Measurements from ENCODE around the gene CEP97. TPM values are rescaled to one million over a fixed set of nuclear protein-coding genes. Genes with fewer than 3 reads are reported as not detected.
"Not testable (repeated sequence)": the region's sequence is repeated elsewhere in the genome, so short reads cannot be mapped to it uniquely, and the experiment has no call there.

Gene CEP97
- total RNA-seq, 2 donors from 2014 or later: 5.5 to 7.1 TPM

DNA sequence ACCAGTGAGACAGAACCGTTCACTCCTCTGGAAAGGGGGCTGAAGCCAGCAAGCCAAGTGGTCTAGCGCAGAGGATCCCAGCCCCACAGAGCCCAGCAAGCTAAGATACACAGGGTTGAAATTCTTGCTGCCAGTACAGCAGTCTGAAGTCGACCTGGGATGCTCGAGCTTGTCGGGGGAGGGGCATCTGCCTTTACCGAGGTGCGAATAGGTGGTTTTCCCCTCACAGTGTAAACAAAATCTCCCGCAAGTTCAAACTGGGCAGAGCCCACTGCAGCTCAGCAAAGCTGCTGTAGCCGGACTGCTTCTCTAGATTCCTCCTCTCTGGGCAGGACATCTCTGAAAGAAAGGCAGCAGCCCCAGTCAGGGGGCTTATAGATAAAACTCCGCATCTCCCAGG lies 11.4 kb downstream of the CEP97 start:
- Histone ChIP-seq H3K27ac (no peak overlapping the region), H3K36me3 (no peaks in the 10 kb centered on the region), H3K27me3 (no peaks in the 10 kb centered on the region), H3K9ac (ENCODE audit: low read depth in 2 of 2, low read length in 2 of 2) (no peak overlapping the region), H3K4me1 (no peaks in the 10 kb centered on the region), H3K4me3 (no peak overlapping the region), H3K9me3 (no peaks in the 10 kb centered on the region)
- TF ChIP-seq, protein P1, sequence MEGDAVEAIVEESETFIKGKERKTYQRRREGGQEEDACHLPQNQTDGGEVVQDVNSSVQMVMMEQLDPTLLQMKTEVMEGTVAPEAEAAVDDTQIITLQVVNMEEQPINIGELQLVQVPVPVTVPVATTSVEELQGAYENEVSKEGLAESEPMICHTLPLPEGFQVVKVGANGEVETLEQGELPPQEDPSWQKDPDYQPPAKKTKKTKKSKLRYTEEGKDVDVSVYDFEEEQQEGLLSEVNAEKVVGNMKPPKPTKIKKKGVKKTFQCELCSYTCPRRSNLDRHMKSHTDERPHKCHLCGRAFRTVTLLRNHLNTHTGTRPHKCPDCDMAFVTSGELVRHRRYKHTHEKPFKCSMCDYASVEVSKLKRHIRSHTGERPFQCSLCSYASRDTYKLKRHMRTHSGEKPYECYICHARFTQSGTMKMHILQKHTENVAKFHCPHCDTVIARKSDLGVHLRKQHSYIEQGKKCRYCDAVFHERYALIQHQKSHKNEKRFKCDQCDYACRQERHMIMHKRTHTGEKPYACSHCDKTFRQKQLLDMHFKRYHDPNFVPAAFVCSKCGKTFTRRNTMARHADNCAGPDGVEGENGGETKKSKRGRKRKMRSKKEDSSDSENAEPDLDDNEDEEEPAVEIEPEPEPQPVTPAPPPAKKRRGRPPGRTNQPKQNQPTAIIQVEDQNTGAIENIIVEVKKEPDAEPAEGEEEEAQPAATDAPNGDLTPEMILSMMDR (IDR thresholded peaks at IDR 0.05): no peak
- intact Hi-C loops (cut with DNase I): no loop called here
- DNase-seq: no peak

DNA sequence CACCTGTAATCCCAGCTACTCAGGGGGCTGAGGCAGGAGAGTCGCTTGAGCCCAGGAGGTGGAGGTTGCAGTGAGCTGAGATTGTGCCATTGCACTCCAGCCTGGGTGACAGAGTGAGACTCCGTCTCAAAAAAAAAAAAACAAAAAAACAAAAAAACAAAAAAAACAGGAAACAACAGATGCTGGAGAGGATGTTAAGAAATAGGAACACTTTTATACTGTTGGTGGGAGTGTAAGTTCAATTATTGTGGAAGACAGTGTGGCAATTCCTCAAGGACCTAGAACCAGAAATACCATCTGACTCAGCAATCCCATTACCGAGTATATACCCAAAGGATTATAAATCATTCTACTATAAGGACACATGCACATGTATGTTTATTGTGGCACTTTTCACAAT lies 17.5 kb downstream of the CEP97 start:
- H3K9me3 ChIP-seq; H3K27me3 ChIP-seq; H3K4me3 ChIP-seq; H3K9ac ChIP-seq (ENCODE audit: low read depth in 2 of 2, low read length in 2 of 2); H3K36me3 ChIP-seq; DNase-seq; H3K27ac ChIP-seq; intact Hi-C loops (cut with DNase I); H3K4me1 ChIP-seq: not testable (repeated sequence)

DNA sequence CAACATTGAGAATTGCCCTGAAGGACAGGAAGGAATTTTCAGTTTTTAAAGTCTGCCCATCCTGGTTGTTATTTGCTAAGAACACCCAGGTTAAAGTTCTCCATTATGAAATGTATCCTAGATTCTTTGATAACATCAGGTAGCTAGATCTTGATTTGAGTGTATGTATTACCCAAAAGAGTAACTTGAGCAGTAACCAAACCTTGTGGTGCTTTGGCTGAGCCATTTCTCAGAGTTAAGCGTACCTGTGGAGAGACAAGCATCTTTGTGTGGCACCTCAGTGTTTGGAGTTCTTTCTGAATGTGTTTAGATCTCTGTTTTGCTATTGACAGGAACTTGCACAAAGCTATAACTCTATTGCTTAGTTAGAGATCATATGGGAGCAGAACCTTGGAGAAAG lies 20.4 kb downstream of the CEP97 start:
- Histone ChIP-seq H3K36me3 (no peaks in the 10 kb centered on the region), H3K27me3 (no peaks in the 10 kb centered on the region), H3K9ac (ENCODE audit: low read depth in 2 of 2, low read length in 2 of 2) (no peak overlapping the region), H3K4me1 (no peaks in the 10 kb centered on the region), H3K9me3 (no peaks in the 10 kb centered on the region), H3K27ac (no peak overlapping the region), H3K4me3 (no peak overlapping the region)
- TF ChIP-seq, protein P1 (IDR thresholded peaks at IDR 0.05): no peak
- intact Hi-C loops (cut with DNase I): no loop called here
- no peak for DNase-seq

DNA sequence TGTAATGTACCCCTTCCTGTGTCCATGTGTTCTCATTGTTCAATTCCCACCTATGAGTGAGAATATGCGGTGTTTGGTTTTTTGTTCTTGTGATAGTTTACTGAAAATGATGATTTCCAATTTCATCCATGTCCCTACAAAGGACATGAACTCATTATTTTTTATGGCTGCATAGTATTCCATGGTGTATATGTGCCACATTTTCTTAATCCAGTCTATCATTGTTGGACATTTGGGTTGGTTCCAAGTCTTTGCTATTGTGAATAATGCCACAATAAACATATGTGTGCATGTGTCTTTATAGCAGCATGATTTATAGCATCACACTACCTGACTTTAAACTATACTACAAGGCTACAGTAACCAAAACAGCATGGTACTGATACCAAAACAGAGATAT lies 21.5 kb downstream of the CEP97 start:
- intact Hi-C loops (cut with DNase I); H3K27ac ChIP-seq: not testable (repeated sequence)

DNA sequence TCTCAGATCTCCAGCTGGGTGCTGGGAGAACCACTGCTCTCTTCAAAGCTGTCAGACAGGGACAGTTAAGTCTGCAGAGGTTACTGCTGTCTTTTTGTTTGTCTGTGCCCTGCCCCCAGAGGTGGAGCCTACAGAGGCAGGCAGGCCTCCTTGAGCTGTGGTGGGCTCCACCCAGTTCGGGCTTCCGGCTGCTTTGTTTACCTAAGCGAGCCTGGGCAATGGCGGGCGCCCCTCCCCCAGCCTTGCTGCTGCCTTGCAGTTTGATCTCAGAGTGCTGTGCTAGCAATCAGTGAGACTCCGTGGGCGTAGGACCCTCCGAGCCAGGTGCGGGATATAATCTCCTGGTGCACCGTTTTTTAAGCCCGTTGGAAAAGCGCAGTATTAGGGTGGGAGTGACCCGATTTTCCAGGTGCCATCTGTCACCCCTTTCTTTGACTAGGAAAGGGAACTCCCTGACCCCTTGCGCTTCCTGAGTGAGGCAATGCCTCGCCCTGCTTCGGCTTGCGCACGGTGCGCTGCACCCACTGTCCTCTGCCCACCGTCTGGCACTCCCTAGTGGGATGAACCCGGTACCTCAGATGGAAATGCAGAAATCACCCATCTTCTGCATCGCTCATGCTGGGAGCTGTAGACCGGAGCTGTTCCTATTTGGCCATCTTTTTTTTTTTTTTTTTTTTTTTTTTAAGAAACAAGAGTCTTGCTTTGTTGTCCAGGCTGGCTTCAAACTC lies 29.1 kb downstream of the CEP97 start:
- DNase-seq; H3K27me3 ChIP-seq; H3K9ac ChIP-seq (ENCODE audit: low read depth in 2 of 2, low read length in 2 of 2); H3K4me3 ChIP-seq; intact Hi-C loops (cut with DNase I); H3K27ac ChIP-seq; H3K36me3 ChIP-seq; H3K9me3 ChIP-seq; H3K4me1 ChIP-seq: not testable (repeated sequence)

More for the DNA sequence above, 21.5 kb downstream of the CEP97 start:
- H3K36me3 ChIP-seq; DNase-seq; H3K4me3 ChIP-seq; H3K9ac ChIP-seq (ENCODE audit: low read depth in 2 of 2, low read length in 2 of 2); H3K9me3 ChIP-seq; H3K27me3 ChIP-seq; H3K4me1 ChIP-seq: not testable (repeated sequence)

DNA sequence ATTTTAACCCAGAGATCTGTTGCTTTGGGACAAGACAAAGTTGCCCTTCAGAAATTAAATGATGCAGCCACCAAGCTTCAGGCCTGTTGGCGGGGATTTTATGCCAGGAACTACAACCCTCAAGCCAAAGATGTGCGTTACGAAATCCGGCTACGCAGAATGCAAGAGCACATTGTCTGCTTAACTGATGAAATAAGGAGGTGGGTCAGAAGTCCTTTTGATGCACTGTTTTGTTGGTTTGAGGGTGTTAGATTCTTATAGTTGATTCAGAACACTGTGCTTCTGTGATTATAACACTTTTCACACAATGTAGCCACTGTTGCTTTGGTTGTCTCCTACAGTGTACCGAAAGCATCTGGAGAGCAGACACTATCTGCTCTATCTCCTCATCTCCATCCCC lies 33.8 kb downstream of the CEP97 start:
- no peak overlapping the region for H3K27ac ChIP-seq
- no peaks in the 10 kb centered on the region for H3K27me3 ChIP-seq
- H3K9me3 ChIP-seq: no peaks in the 10 kb centered on the region
- H3K4me3 ChIP-seq: no peak overlapping the region
- no peak overlapping the region for H3K9ac ChIP-seq (ENCODE audit: low read depth in 2 of 2, low read length in 2 of 2)
- TF ChIP-seq, protein P1 (IDR thresholded peaks at IDR 0.05): no peak
- intact Hi-C loops (cut with DNase I): no loop called here
- no peaks in the 10 kb centered on the region for H3K36me3 ChIP-seq
- H3K4me1 ChIP-seq: no peaks in the 10 kb centered on the region
- DNase-seq: no peak

DNA sequence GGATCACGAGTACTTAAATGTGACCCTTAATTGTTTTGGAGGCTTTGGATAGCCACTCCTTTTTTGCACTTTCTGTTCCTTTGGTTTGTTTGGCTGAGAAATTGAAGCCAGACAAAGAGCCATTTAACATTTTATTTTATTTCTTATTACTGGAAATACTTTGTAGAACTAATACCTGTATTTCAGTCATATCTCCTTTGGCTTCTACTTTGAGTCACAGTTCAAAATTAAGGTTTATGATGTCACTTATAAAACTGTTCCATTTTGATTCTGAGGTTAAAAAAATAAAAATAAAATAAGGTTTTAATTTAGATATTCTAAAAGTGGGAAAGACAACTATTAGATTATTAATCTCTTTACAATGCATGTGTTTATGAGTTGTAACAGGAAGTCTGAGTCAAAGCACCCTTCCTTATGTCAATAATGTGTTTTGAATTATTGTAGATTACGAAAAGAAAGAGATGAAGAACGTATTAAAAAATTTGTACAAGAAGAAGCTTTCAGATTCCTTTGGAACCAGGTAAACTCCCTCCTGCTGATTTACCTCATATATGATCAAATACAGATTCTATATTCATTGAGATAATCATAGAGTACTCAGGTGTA lies 37.7 kb downstream of the CEP97 start:
- Histone ChIP-seq H3K9me3 (no peaks in the 10 kb centered on the region), H3K36me3 (no peaks in the 10 kb centered on the region), H3K4me1 (no peaks in the 10 kb centered on the region), H3K27ac (no peak overlapping the region), H3K4me3 (no peak overlapping the region), H3K9ac (ENCODE audit: low read depth in 2 of 2, low read length in 2 of 2) (no peak overlapping the region), H3K27me3 (no peaks in the 10 kb centered on the region)
- TF ChIP-seq, protein P1 (IDR thresholded peaks at IDR 0.05): no peak
- DNase-seq: no peak
- intact Hi-C loops (cut with DNase I): no loop called here

DNA sequence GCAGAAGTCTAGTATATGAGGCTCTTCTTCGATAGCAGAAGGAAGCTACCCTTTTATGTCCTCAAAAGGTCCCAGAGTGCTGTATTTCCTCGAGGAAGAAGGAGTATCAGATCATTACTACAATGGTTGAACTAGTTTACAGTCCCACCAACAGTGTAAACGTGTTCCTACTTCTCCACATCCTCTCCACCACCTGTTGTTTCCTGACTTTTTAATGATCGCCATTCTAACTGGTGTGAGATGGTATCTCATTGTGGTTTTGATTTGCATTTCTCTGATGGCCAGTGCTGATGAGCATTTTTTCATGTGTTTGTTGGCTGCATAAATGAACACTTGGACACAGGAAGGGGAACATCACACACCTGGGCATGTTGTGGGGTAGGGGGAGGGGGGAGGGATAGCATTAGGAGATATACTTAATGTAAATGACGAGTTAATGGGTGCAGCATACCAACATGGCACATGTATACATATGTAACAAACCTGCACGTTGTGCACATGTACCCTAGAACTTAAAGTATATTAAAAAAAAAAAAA lies 53.4 kb downstream of the CEP97 start:
- H3K9me3 ChIP-seq; H3K9ac ChIP-seq (ENCODE audit: low read depth in 2 of 2, low read length in 2 of 2); intact Hi-C loops (cut with DNase I); H3K36me3 ChIP-seq; DNase-seq; H3K4me1 ChIP-seq; H3K27ac ChIP-seq; H3K27me3 ChIP-seq; H3K4me3 ChIP-seq: not testable (repeated sequence)
